ENCODE data around the gene KIF14. TPM values are rescaled to one million over a fixed set of nuclear protein-coding genes. Genes with fewer than 3 reads are reported as not detected.

KIF14 gene
- total RNA-seq, 1 donor from 2014 or later, result 60.2 TPM

- Histone ChIP-seq H3F3A (ENCODE audit: low read depth) (no peaks in the 10 kb centered on the region), H2AFZ (replicated peaks) (no peak overlapping the region), H3K4me2 (no peak overlapping the region), H3K27ac (no peak overlapping the region), H3K4me3 (no peak overlapping the region), H3K27me3 (no peaks in the 10 kb centered on the region), H3K4me1 (no peaks in the 10 kb centered on the region), H3K9ac (no peak overlapping the region), H3K9me3 (ENCODE audit: low read depth) (no peaks in the 10 kb centered on the region), H3K36me3 (no peaks in the 10 kb centered on the region), H3K79me2 (ENCODE audit: low read depth) (no peaks in the 10 kb centered on the region), H4K20me1 (ENCODE audit: low read depth) (no peaks in the 10 kb centered on the region)
- H3K27me3 Mint-ChIP-seq (ENCODE audit: insufficient read depth, low read depth), result peaks cover 7% of the 10 kb centered on the region
- H3K4me3 Mint-ChIP-seq, result no peak overlapping the region
- DNase-seq (ENCODE audit: low spot score), result no peak
- peaks cover 2% of the 10 kb centered on the region for H3K4me1 Mint-ChIP-seq
- no peaks in the 10 kb centered on the region for H3K9me3 Mint-ChIP-seq
- TF ChIP-seq EZH2phosphoT487 (IDR thresholded peaks at IDR 0.05) (no peak), CTCF (IDR thresholded peaks at IDR 0.05) (no peak), EZH2 (IDR thresholded peaks at IDR 0.05) (no peak)
- H3K27ac Mint-ChIP-seq, result no peak overlapping the region
- H3K36me3 Mint-ChIP-seq, result no peaks in the 10 kb centered on the region
Observed at GRCh38 chr1:200542162-200542561, 78.4 kb downstream of the KIF14 start.

DNA sequence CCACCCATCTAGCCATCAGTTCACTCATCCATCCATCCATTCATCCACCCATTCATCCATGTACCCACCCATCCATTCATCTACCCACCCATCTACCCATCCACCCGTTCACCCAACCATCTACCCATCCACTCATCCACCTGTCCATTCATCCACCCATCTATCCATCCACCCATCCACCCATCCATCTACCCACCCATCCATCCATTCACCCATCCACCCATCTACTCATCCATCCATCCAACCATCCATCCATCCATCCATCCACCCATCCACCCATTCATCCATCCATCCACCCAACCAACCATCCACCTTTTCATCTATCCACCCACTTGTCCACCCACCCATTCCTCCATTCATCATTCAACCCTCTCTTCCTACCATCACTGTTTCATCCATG is 80.3 kb downstream of the KIF14 start:
- Histone ChIP-seq H3K9me3 (ENCODE audit: low read depth) (no peaks in the 10 kb centered on the region), H3K36me3 (no peaks in the 10 kb centered on the region), H3K27me3 (no peaks in the 10 kb centered on the region), H3K79me2 (ENCODE audit: low read depth) (no peaks in the 10 kb centered on the region), H4K20me1 (ENCODE audit: low read depth) (no peaks in the 10 kb centered on the region), H3F3A (ENCODE audit: low read depth) (no peaks in the 10 kb centered on the region), H3K4me2 (no peak overlapping the region), H2AFZ (replicated peaks) (no peak overlapping the region), H3K9ac (no peak overlapping the region), H3K27ac (no peak overlapping the region), H3K4me3 (no peak overlapping the region), H3K4me1 (no peaks in the 10 kb centered on the region)
- no peak overlapping the region for H3K27ac Mint-ChIP-seq
- no peaks in the 10 kb centered on the region for H3K9me3 Mint-ChIP-seq
- no peaks in the 10 kb centered on the region for H3K36me3 Mint-ChIP-seq
- H3K27me3 Mint-ChIP-seq (ENCODE audit: insufficient read depth, low read depth), result peaks cover 5% of the 10 kb centered on the region
- H3K4me3 Mint-ChIP-seq, result no peak overlapping the region
- TF ChIP-seq EZH2phosphoT487 (IDR thresholded peaks at IDR 0.05) (no peak), EZH2 (IDR thresholded peaks at IDR 0.05) (no peak), CTCF (IDR thresholded peaks at IDR 0.05) (no peak)
- DNase-seq (ENCODE audit: low spot score), result no peak
- H3K4me1 Mint-ChIP-seq, result peaks cover 5% of the 10 kb centered on the region

DNA sequence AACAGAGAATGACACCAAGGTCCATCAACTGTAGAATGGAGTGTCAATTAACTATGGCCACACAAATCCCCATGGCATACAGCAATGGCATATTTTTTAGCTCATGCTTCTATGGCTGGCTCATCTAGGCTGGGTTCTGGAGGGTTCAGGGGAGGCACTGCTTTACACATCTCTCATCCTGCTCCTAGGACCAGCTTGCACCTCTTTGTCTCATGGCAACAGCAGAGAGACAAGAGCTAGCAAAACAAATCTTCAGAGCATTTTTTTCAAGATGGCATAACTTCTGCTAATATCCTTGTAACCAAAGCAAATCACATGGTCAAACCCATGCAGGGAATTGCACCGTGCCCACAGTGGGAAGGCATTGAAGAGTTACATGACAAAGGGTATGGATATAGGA is 82.4 kb downstream of the KIF14 start:
- H4K20me1 ChIP-seq (ENCODE audit: low read depth), result no peaks in the 10 kb centered on the region
- Mint-ChIP-seq H3K4me3 (no peak overlapping the region), H3K36me3 (peaks cover 2% of the 10 kb centered on the region), H3K9me3 (no peaks in the 10 kb centered on the region), H3K27ac (no peak overlapping the region), H3K4me1 (peaks cover 5% of the 10 kb centered on the region), H3K27me3 (ENCODE audit: insufficient read depth, low read depth) (peaks cover 9% of the 10 kb centered on the region)
- TF ChIP-seq EZH2phosphoT487 (IDR thresholded peaks at IDR 0.05) (no peak), EZH2 (IDR thresholded peaks at IDR 0.05) (no peak), CTCF (IDR thresholded peaks at IDR 0.05) (no peak)
- H3K4me1 ChIP-seq, result no peaks in the 10 kb centered on the region
- H3F3A ChIP-seq (ENCODE audit: low read depth), result no peaks in the 10 kb centered on the region
- no peak overlapping the region for H3K27ac ChIP-seq
- no peaks in the 10 kb centered on the region for H3K27me3 ChIP-seq
- H3K4me2 ChIP-seq, result no peak overlapping the region
- DNase-seq (ENCODE audit: low spot score), result no peak
- no peak overlapping the region for H3K9ac ChIP-seq
- H3K79me2 ChIP-seq (ENCODE audit: low read depth), result no peaks in the 10 kb centered on the region
- H3K36me3 ChIP-seq, result no peaks in the 10 kb centered on the region
- no peak overlapping the region for H2AFZ ChIP-seq (replicated peaks)
- no peak overlapping the region for H3K4me3 ChIP-seq
- H3K9me3 ChIP-seq (ENCODE audit: low read depth), result no peaks in the 10 kb centered on the region

All from neural progenitor cell (in vitro differentiated cells).